Osteocyte (in vitro differentiated cells): Measurements from ENCODE around the gene RPL36. TPM values are rescaled to one million over a fixed set of nuclear protein-coding genes. Genes with fewer than 3 reads are reported as not detected.
A peak's percentile ranks its signal among the peaks of the same experiment; 100 is the strongest.

Source experiments
- DNase-seq: peaks from one replicate; pipeline ENCODE4 v3.0.0; 2021; ENCODE audit warnings: mixed read lengths; ENCODE audit not compliant: unreplicated experiment; ENCODE audit errors: extremely low spot score
- H3K27ac Mint-ChIP-seq: one replicate; pipeline ENCODE4 v1.8.0; 2021; ENCODE audit warnings: mild to moderate bottlenecking, mixed read lengths; ENCODE audit not compliant: unreplicated experiment
- H3K27me3 Mint-ChIP-seq: one replicate; pipeline ENCODE4 v1.8.0; 2021; ENCODE audit warnings: mixed read lengths; ENCODE audit not compliant: unreplicated experiment
- H3K36me3 Mint-ChIP-seq: one replicate; pipeline ENCODE4 v1.8.0; 2021; ENCODE audit warnings: mixed read lengths; ENCODE audit not compliant: unreplicated experiment
- H3K4me1 Mint-ChIP-seq: one replicate; pipeline ENCODE4 v1.8.0; 2021; ENCODE audit warnings: mixed read lengths; ENCODE audit not compliant: unreplicated experiment
- H3K4me3 Mint-ChIP-seq: one replicate; pipeline ENCODE4 v1.8.0; 2021; ENCODE audit warnings: mild to moderate bottlenecking, moderate library complexity, mixed read lengths; ENCODE audit not compliant: unreplicated experiment
- H3K9me3 Mint-ChIP-seq: one replicate; pipeline ENCODE4 v1.8.0; 2021; ENCODE audit warnings: mixed read lengths; ENCODE audit not compliant: unreplicated experiment
- CTCF ChIP-seq: fragments of 200-600 bp; sonication (generic); IDR thresholded peaks from 2 replicates; pipeline ENCODE4 v1.5.0; 2021; ENCODE audit warnings: antibody characterized with exemption, mild to moderate bottlenecking, moderate library complexity
- total RNA-seq: library from RNA; stranded (reverse); gene quantifications from 2 replicates; pipeline ENCODE4 v1.2.1, GENCODE V29; 2021

RPL36 gene
- total RNA-seq, 1 donor from 2014 or later, result 728 TPM

GRCh38 chr19:5718037-5718578, 28.0 kb downstream of the RPL36 start:
- peak overlapping the region; percentile 96 for H3K27ac Mint-ChIP-seq
- peaks cover 11% of the 10 kb centered on the region for H3K36me3 Mint-ChIP-seq
- H3K4me3 Mint-ChIP-seq, result peak overlapping the region; percentile 89
- peaks cover 31% of the 10 kb centered on the region for H3K4me1 Mint-ChIP-seq
- no peaks in the 10 kb centered on the region for H3K9me3 Mint-ChIP-seq
- H3K27me3 Mint-ChIP-seq, result no peaks in the 10 kb centered on the region
- no peak for TF ChIP-seq CTCF
- no peak for DNase-seq

GRCh38 chr19:5718579-5719273, 28.6 kb downstream of the RPL36 start:
- no peaks in the 10 kb centered on the region for H3K9me3 Mint-ChIP-seq
- no peaks in the 10 kb centered on the region for H3K27me3 Mint-ChIP-seq
- peak overlapping the region; percentile 89 for H3K4me3 Mint-ChIP-seq
- H3K4me1 Mint-ChIP-seq, result peaks cover 31% of the 10 kb centered on the region
- TF ChIP-seq CTCF, result no peak
- DNase-seq, result no peak
- H3K27ac Mint-ChIP-seq, result peak overlapping the region; percentile 96
- peaks cover 8% of the 10 kb centered on the region for H3K36me3 Mint-ChIP-seq

- Mint-ChIP-seq H3K4me3 (peak overlapping the region; percentile 89), H3K27ac (peak overlapping the region; percentile 96), H3K4me1 (peaks cover 31% of the 10 kb centered on the region), H3K36me3 (peaks cover 4% of the 10 kb centered on the region), H3K9me3 (no peaks in the 10 kb centered on the region), H3K27me3 (no peaks in the 10 kb centered on the region)
- no peak for TF ChIP-seq CTCF
- no peak for DNase-seq
Observed at GRCh38 chr19:5719274-5719960, 29.3 kb downstream of the RPL36 start.

GRCh38 chr19:5719961-5720790, 30.1 kb downstream of the RPL36 start, which contains the start of the genes CATSPERD and LONP1:
Gene CATSPERD, plus strand, starts transcription at chr19:5720637. Its CDS starts 101 bp downstream, at chr19:5720738.
Gene LONP1, minus strand, starts transcription at chr19:5720146. Its CDS starts 14 bp downstream, at chr19:5720132.
- Mint-ChIP-seq H3K36me3 (peaks cover 4% of the 10 kb centered on the region), H3K4me3 (peak within 1 kb of the TSS; percentile 89), H3K4me1 (peaks cover 31% of the 10 kb centered on the region), H3K27ac (peak within 1 kb of the TSS; percentile 96), H3K27me3 (peaks cover 5% of the 10 kb centered on the region), H3K9me3 (no peaks in the 10 kb centered on the region)
- peak; percentile 99 for DNase-seq
- peak; percentile 92 for TF ChIP-seq CTCF
